Activated T-cell treated with anti-CD3 and anti-CD28 coated beads, Interleukin-2, amount 50 U/mL, for 24 hours (primary cell): ENCODE data around the gene GPATCH4.

Source experiments
- DNase-seq: peaks from one replicate; pipeline ENCODE4 v3.0.0-alpha.2; 2020
- H3K27ac Mint-ChIP-seq: 2 replicates; pipeline ENCODE4 v1.8.0; 2020; ENCODE audit warnings: mild to moderate bottlenecking, mixed read lengths
- H3K27me3 Mint-ChIP-seq: 2 replicates; pipeline ENCODE4 v1.8.0; 2020; ENCODE audit warnings: mixed read lengths
- H3K36me3 Mint-ChIP-seq: 2 replicates; pipeline ENCODE4 v1.8.0; 2020; ENCODE audit warnings: low read depth, mixed read lengths
- H3K4me1 Mint-ChIP-seq: 2 replicates; pipeline ENCODE4 v1.8.0; 2020; ENCODE audit warnings: low read depth, mixed read lengths
- H3K4me3 Mint-ChIP-seq: 2 replicates; pipeline ENCODE4 v1.8.0; 2020; ENCODE audit warnings: mild to moderate bottlenecking, moderate library complexity, mixed read lengths
- H3K9me3 Mint-ChIP-seq: 2 replicates; pipeline ENCODE4 v1.8.0; 2020; ENCODE audit warnings: mixed read lengths

Gene GPATCH4

DNA sequence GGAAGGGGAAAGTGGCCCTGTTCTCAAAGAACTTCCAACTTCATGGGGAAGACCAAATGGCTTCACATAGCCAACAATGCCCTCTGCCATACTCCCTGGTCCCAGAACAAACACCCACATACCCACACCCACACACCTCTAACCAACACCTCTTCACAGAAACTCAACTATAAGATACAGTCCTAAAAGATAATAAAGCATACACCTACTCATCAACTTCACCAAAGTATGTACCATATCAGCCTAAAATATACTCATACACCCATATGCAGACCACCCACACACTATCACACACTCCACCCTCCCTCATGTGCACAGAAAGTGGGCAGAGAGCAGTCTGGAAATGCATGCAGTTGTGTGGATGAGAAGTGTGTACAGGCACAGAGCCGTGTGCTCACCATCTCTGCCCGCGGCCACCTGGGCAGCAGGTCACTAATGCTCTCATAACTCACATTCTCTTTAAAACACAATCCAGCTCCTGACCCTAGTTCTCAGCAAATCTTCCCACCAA, 56.6 kb downstream of the GPATCH4 start:
- no peak overlapping the region for H3K27ac Mint-ChIP-seq
- no peaks in the 10 kb centered on the region for H3K4me1 Mint-ChIP-seq

More for the DNA sequence above, 56.6 kb downstream of the GPATCH4 start:
- no peaks in the 10 kb centered on the region for H3K36me3 Mint-ChIP-seq
- DNase-seq = no peak
- H3K4me3 Mint-ChIP-seq = no peak overlapping the region
- H3K27me3 Mint-ChIP-seq = no peaks in the 10 kb centered on the region
- H3K9me3 Mint-ChIP-seq = no peaks in the 10 kb centered on the region
